ENCODE measurements around the gene SLC25A24.

The SLC25A24 gene

GRCh38 chr1:108114033-108114599 is 86.0 kb downstream of the SLC25A24 start:
- Histone ChIP-seq H3K4me3 (replicated peaks; ENCODE audit: insufficient read depth, low read length) (no peak overlapping the region), H3K27me3 (ENCODE audit: insufficient read depth, poor library complexity, severe bottlenecking) (no peaks in the 10 kb centered on the region), H3K27ac (replicated peaks) (peak overlapping the region; percentile 62)
- DNase-seq (ENCODE audit: low read depth in 1 of 2, low spot score in 1 of 2), result peak in 1 of 2 experiments; percentile 54
- TF ChIP-seq REST (IDR thresholded peaks at IDR 0.05; ENCODE audit: insufficient replicate concordance, low read depth) (no peak), SPI1 (IDR thresholded peaks at IDR 0.05; ENCODE audit: borderline replicate concordance, low read depth) (peak; percentile 66; the same call in 1 of the 2 replicates)

- no peak for TF ChIP-seq CTCF (IDR thresholded peaks at IDR 0.05; ENCODE audit: insufficient read depth, low read length)
- no peak for TF ChIP-seq SPI1 (IDR thresholded peaks at IDR 0.05; ENCODE audit: borderline replicate concordance, low read depth)
- TF ChIP-seq REST (IDR thresholded peaks at IDR 0.05; ENCODE audit: insufficient replicate concordance, low read depth), result no peak
- no peak for TF ChIP-seq GABPA (IDR thresholded peaks at IDR 0.05; ENCODE audit: low read depth)
- no peak for TF ChIP-seq POLR2AphosphoS5 (IDR thresholded peaks at IDR 0.05; ENCODE audit: low read depth)
- H3K4me3 ChIP-seq (replicated peaks; ENCODE audit: insufficient read depth, low read length), result no peak overlapping the region
- no peak for DNase-seq (ENCODE audit: low read depth in 1 of 2, low spot score in 1 of 2)
- no peaks in the 10 kb centered on the region for H3K27me3 ChIP-seq (ENCODE audit: insufficient read depth, poor library complexity, severe bottlenecking)
- H3K27ac ChIP-seq (replicated peaks), result no peak overlapping the region
Measured at GRCh38 chr1:108113496-108113895, 86.6 kb downstream of the SLC25A24 start.

GRCh38 chr1:108109295-108109973 is 90.7 kb downstream of the SLC25A24 start:
- DNase-seq (ENCODE audit: low read depth in 1 of 2, low spot score in 1 of 2), result no peak
- no peak for TF ChIP-seq CTCF (IDR thresholded peaks at IDR 0.05; ENCODE audit: insufficient read depth, low read length)
- no peak for TF ChIP-seq GABPA (IDR thresholded peaks at IDR 0.05; ENCODE audit: low read depth)
- no peak for TF ChIP-seq SPI1 (IDR thresholded peaks at IDR 0.05; ENCODE audit: borderline replicate concordance, low read depth)
- no peak for TF ChIP-seq REST (IDR thresholded peaks at IDR 0.05; ENCODE audit: insufficient replicate concordance, low read depth)
- TF ChIP-seq POLR2AphosphoS5 (IDR thresholded peaks at IDR 0.05; ENCODE audit: low read depth), result no peak
- no peak overlapping the region for H3K27ac ChIP-seq (replicated peaks)
- no peak overlapping the region for H3K4me3 ChIP-seq (replicated peaks; ENCODE audit: insufficient read depth, low read length)
- H3K27me3 ChIP-seq (ENCODE audit: insufficient read depth, poor library complexity, severe bottlenecking), result no peaks in the 10 kb centered on the region

Data from HL-60 (cell line).